NOMO-1 treated with dmso at 0.1 percent for 144 hours (cell line): ENCODE measurements around the gene WDTC1.

ENCODE experiments used
- DNase-seq: peaks from one replicate; lab custom pipeline; 2025; ENCODE audit not compliant: unreplicated experiment; lab: John Stamatoyannopoulos, UW

WDTC1 gene

GRCh38 chr1:27351541-27352107 lies 117.2 kb downstream of the WDTC1 start:
- DNase-seq, result no peak

- DNase-seq, result no peak
These were observed 118.7 kb downstream of the WDTC1 start for GRCh38 chr1:27353166-27353565.

GRCh38 chr1:27353629-27354028 lies 119.2 kb downstream of the WDTC1 start:
- no peak for DNase-seq

- no peak for DNase-seq
These were observed 121.3 kb downstream of the WDTC1 start for GRCh38 chr1:27355683-27356082.

GRCh38 chr1:27356277-27356618 lies 121.8 kb downstream of the WDTC1 start:
- no peak for DNase-seq

- no peak for DNase-seq
These were observed 122.3 kb downstream of the WDTC1 start for GRCh38 chr1:27356619-27357280.

- DNase-seq, result peak; percentile 49
These were observed 123.0 kb downstream of the WDTC1 start for GRCh38 chr1:27357281-27358037.
